Pancreas (tissue), 10 donors: Measurements from ENCODE around the gene CD320. TPM values are rescaled to one million over a fixed set of nuclear protein-coding genes. Genes with fewer than 3 reads are reported as not detected.
A peak's percentile ranks its signal among the peaks of the same experiment; 100 is the strongest.
"Not testable (repeated sequence)": the region's sequence is repeated elsewhere in the genome, so short reads cannot be mapped to it uniquely, and the experiment has no call there.

Source experiments
- ATAC-seq, 4 donors: fragments of 200-7000 bp; cut with Tn5 transposase; one replicate each; pipeline versions ENCODE4 v1.8.0 to v1.9.1; 2020; ENCODE audit warnings: mild to moderate bottlenecking in 4 of 4, moderate library complexity in 4 of 4
- DNase-seq, 6 donors: peaks; one replicate each; pipeline ENCODE4 v3.0.0-alpha.2; 2020
- FAIRE-seq: peaks from 2 replicates; lab custom pipeline; 2012; peaks lifted over from hg19 to GRCh38; lab: Jason Lieb, UNC
- H3K27ac ChIP-seq, 4 donors: fragments of 200-600 bp; sonication (generic); 1 replicate in 3 of 4; 2 replicates in 1 of 4; pipeline versions ENCODE4 v1.5.0 to v1.8.0; 2020
- H3K27me3 ChIP-seq, 4 donors: fragments of 200-600 bp; one replicate each; pipeline ENCODE4 v1.8.0; 2021
- H3K36me3 ChIP-seq, 3 donors: fragments of 200-600 bp; sonication (generic) in 1 of 3; one replicate each; pipeline versions ENCODE4 v1.5.0 to v1.8.0; 2020 to 2021
- H3K4me1 ChIP-seq, 3 donors: fragments of 200-600 bp; one replicate each; pipeline ENCODE4 v1.8.0; 2021
- H3K4me3 ChIP-seq, 4 donors: fragments of 200-600 bp; sonication (generic) in 2 of 4; one replicate each; pipeline versions ENCODE4 v1.5.0 to v1.8.0; 2020 to 2021
- H3K9me3 ChIP-seq, 4 donors: fragments of 200-600 bp; one replicate each; pipeline ENCODE4 v1.8.0; 2021
- WGBS, 2 donors: extraction: QIAGEN DNeasy Blood & Tissue Kit; methylation state at CpG; one replicate each; pipeline ENCODE4 v1.1.7; 2013; 5-methylcytosine and 5-hydroxymethylcytosine counted together
- intact Hi-C, 3 donors: fragments of 100-400 bp; cut with DNase I; formaldehyde crosslinking; loops; one replicate each; pipeline versions ENCODE4 v1.11.1 to v1.14.2; 2022
- polyA plus RNA-seq, 2 donors: library from polyadenylated mRNA; stranded (reverse); fragments of 200-250 nt; gene quantifications; one replicate each; pipeline ENCODE4 v1.2.3, GENCODE V29; 2013
- total RNA-seq, 6 donors: library from RNA; stranded (reverse); fragmentation: NEBNext Ultra II Directional in 4 of 6; extraction: Animal tissue kit (Norgen Biotek cat#: 25700) in 4 of 6; gene quantifications; one replicate each; pipeline versions ENCODE4 v1.2.1 to v1.2.4, GENCODE V29; 2021 to 2023
- TF ChIP-seq, protein P1 (sequence below), 4 donors: fragments of 200-600 bp; sonication (generic) in 3 of 4; IDR thresholded peaks; one replicate each; pipeline versions ENCODE4 v1.5.0 to v1.8.0; 2021; ENCODE audit warnings: antibody characterized with exemption in 4 of 4
- donor health status: healthy with polysubstance abuse.
- donor health status: DM: no; HTN: no; CAD: no; lungs with moderate emphysema.
- donor health status: DM: no; HTN: no; CAD: no.
- donor health status: control.
- donor health status: control.
- donor health status: Bipolar disorder and iron deficiency.
- donor health status: DM: yes; HTN: yes; CAD: no.
- donor health status: DM: no; HTN: no; CAD: no.
- donor health status: DM: no; HTN: no; CAD: no.
- donor health status: DM: yes; HTN: yes; CAD: no.

The CD320 gene
- total and polyA plus RNA-seq, 8 donors, result 13.8 to 58.4 (median 20.9) TPM

DNA sequence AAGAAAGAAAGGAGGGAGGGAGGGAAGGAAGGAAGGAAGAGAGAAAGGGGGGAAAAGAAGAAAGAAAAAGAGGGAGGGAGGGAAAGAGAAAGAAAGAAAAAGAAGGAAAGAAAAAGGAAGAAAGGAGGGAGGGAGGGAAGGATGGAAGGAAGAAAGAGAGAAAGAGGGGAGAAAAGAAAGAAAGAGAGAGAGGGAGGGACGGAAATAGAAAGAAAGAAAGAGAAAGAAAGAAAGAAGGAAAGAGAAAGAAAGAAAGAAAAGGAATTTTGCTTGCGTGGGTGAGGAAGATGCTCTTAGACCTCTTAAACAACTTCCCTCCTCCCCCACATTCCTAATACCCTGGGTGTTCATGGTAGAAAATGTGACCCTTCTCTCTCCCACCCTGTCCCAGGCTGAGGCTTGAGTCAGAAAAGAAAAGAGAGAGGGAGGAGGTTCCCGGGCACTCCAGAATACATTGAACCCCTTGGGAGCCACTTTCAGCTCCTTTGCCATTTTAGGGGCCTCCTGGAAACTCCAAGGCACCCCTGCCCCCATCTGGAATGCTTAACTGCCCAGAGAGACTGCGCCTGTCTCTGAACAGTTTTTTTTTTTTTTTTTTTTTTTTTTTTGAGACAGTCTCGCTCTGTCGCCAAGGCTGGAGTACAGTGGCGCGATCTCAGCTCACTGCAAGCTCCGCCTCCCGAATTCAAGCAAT, 44.1 kb upstream of the CD320 start:
- no peak overlapping the region for H3K4me3 ChIP-seq
- intact Hi-C loops, result loop anchor here (10.0 kb wide), 3 partner anchors 53 to 233 kb away; partner anchors contain the start of gene PRAM1 (in 2 of the 3)

DNA sequence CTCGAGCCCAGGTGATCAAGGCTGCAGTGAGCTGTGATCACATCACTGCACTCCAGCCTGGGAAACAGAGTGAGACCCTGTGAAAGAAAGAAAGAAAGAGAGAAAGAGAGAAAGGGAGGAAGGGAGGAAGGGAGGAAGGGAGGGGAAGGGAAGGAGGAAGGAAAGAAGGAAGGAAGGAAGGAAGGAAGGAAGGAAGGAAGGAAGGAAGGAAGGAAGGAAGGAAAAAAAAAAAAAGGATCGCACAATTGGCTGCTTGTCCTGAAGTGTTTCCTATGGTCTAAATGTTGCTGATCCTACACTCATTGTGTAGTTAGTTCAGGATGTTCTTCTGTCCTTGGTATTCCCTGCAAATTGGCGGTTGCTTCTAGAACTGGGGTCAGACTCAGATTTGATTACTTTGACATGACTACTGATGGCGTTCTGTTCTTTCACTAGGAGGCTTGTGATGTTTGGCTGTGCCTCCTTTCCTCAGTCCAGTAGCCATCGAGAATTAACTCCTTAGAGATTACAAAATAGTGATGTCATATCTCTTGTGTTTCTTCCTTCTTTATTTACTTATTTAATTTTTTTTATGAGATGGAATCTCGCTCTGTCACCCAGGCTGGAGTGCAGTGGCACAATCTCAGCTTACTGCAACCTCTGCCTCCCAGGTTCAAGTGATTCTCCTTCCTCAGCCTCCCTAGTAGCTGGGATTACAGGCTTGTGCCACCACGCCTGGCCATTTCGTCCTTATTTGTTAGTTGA, 41.6 kb upstream of the CD320 start:
- not testable (repeated sequence) for H3K27me3 ChIP-seq, DNase-seq, H3K36me3 ChIP-seq, H3K4me3 ChIP-seq, H3K4me1 ChIP-seq, H3K27ac ChIP-seq, H3K9me3 ChIP-seq, FAIRE-seq, ATAC-seq
- 70 to 77% methylated on average over 8 of the region's 8 CpGs for WGBS, 2 donors
- intact Hi-C loops, result loop anchor here (10.0 kb wide), 3 partner anchors 55 to 235 kb away; partner anchors contain the start of gene PRAM1 (in 2 of the 3)

More for the DNA sequence above, 44.1 kb upstream of the CD320 start:
- no peak overlapping the region for H3K27ac ChIP-seq
- FAIRE-seq (no peak), ATAC-seq (no peak), DNase-seq (peak in 1 of 6 donors; percentile 17)
- H3K9me3 ChIP-seq, result no peaks in the 10 kb centered on the region
- TF ChIP-seq, protein P1, sequence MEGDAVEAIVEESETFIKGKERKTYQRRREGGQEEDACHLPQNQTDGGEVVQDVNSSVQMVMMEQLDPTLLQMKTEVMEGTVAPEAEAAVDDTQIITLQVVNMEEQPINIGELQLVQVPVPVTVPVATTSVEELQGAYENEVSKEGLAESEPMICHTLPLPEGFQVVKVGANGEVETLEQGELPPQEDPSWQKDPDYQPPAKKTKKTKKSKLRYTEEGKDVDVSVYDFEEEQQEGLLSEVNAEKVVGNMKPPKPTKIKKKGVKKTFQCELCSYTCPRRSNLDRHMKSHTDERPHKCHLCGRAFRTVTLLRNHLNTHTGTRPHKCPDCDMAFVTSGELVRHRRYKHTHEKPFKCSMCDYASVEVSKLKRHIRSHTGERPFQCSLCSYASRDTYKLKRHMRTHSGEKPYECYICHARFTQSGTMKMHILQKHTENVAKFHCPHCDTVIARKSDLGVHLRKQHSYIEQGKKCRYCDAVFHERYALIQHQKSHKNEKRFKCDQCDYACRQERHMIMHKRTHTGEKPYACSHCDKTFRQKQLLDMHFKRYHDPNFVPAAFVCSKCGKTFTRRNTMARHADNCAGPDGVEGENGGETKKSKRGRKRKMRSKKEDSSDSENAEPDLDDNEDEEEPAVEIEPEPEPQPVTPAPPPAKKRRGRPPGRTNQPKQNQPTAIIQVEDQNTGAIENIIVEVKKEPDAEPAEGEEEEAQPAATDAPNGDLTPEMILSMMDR (IDR thresholded peaks at IDR 0.05), result no peak
- 33 to 55% methylated on average over 8 to 10 of the region's 10 CpGs for WGBS, 2 donors
- H3K4me1 ChIP-seq, result peaks cover 0 to 1% (median 0%) of the 10 kb centered on the region in 3 donors
- H3K36me3 ChIP-seq, result no peaks in the 10 kb centered on the region
- H3K27me3 ChIP-seq, result no peaks in the 10 kb centered on the region

DNA sequence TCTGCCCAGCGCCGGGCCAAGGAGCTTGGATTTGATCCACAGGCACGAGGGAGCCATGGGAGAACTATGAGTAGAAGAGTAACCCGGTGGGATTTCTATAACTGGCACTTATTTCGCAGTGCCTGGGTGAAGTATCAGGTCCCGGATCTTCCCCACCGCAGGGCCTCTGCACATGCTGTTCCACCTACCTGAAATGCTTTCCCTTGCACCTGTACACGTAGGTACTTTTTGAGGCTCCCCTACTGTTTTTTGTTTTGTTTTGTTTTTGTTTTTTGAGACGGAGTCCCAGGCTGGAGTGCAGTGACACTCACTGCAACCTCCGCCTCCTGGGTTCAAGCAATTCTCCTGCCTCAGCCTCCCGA, 35.3 kb upstream of the CD320 start:
- Histone ChIP-seq H3K27ac (no peak overlapping the region), H3K4me3 (peak overlapping the region in 1 of 4 donors; percentile 43), H3K4me1 (no peaks in the 10 kb centered on the region), H3K9me3 (no peaks in the 10 kb centered on the region), H3K27me3 (no peaks in the 10 kb centered on the region), H3K36me3 (no peaks in the 10 kb centered on the region)
- FAIRE-seq (no peak), ATAC-seq (no peak), DNase-seq (no peak)
- TF ChIP-seq, protein P1 (IDR thresholded peaks at IDR 0.05), result no peak
- WGBS, 2 donors, result 34 to 40% methylated on average over 11 of the region's 11 CpGs
- intact Hi-C loops, result no loop called here

DNA sequence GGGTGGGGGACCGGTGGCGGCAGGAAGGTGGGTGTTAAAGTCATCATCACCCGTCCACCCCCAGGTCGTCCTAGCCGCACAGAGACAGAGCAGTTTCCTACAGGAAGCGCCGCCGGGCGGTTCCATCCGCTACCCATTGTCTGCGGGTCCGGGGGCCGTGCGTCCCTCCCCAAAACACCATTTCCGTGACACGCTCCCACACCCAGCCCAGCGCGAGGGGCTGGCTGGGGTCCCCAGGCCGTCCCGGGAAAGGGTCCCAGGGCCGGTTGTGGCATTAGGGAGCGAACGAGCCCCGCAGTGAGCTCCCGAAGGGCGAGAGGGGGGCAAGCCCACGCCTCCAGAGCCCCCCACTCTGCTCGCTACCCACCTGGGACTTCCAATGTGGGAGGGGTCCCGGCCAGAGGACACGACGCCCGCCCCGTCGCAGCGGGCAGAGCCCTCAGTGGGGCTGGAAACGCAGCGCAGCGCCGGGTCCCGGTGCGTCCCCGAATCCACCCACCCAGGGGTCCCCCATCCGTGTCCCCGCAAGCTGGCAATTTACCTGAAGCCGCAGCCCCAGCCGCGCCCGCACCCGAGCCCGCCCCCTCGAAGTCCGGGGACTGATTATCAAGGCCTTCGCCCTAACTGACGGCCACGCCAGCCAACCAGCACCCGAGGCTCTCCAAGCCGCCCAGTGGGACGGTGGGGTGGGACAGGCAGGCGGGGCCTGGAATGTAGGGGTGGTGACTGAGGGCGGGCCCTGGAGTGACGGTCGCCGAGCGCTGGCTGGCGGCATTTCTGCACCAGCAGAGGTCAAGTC, 34.7 kb upstream of the CD320 start, which contains the start of gene KANK3:
KANK3 (minus strand) TSS at position 579 of the 799 bp plus-strand sequence. CDS start 5,434 bp downstream, outside the sequence.
- no peak for FAIRE-seq

More for the DNA sequence above, 34.7 kb upstream of the CD320 start, which contains the start of gene KANK3:
- Histone ChIP-seq H3K9me3 (no peaks in the 10 kb centered on the region), H3K36me3 (no peaks in the 10 kb centered on the region), H3K4me3 (peak within 1 kb of the TSS; percentile 18 to 43 (median 25)), H3K4me1 (no peaks in the 10 kb centered on the region), H3K27me3 (no peaks in the 10 kb centered on the region), H3K27ac (peak within 1 kb of the TSS in 1 of 4 donors; percentile 41)
- 13 to 15% methylated on average over 46 to 65 of the region's 65 CpGs for WGBS, 2 donors
- DNase-seq (peak; percentile 93 to 98 (median 94)), ATAC-seq (peak; percentile 99 to 100 (median 100))
- TF ChIP-seq, protein P1 (IDR thresholded peaks at IDR 0.05), result no peak
- intact Hi-C loops, result no loop called here
